HL-60 (cell line): Measurements from ENCODE around the gene VCAN.

ENCODE experiments used
- DNase-seq, 2 experiments: peaks; one replicate each; pipeline ENCODE4 v3.0.0-alpha.2; 2010 to 2020; ENCODE audit warnings: low read depth in 1 of 2, low spot score in 1 of 2
- H3K27ac ChIP-seq: fragments of 250-450 bp; sonication (Bioruptor Pico); replicated peaks from 2 replicates; pipeline ENCODE4 v1.5.1; 2020; ENCODE audit warnings: mild to moderate bottlenecking, moderate library complexity
- H3K27me3 ChIP-seq: fragments of 250-450 bp; sonication (Bioruptor Pico); 2 replicates; pipeline ENCODE4 v1.5.1; 2021; ENCODE audit warnings: mild to moderate bottlenecking, moderate library complexity; ENCODE audit not compliant: insufficient read depth, poor library complexity, severe bottlenecking
- H3K4me3 ChIP-seq: replicated peaks from 2 replicates; pipeline ENCODE4 v1.5.1; 2011; ENCODE audit warnings: mild to moderate bottlenecking, control low read depth, low read length; ENCODE audit not compliant: insufficient read depth
- GABPA ChIP-seq: IDR thresholded peaks from 2 replicates; pipeline ENCODE4 v1.6.1; 2012; ENCODE audit warnings: low read depth
- POLR2AphosphoS5 ChIP-seq: IDR thresholded peaks from 2 replicates; pipeline ENCODE4 v1.6.1; 2012; ENCODE audit warnings: low read depth
- SPI1 ChIP-seq: IDR thresholded peaks from 2 replicates; pipeline ENCODE4 v1.6.1; 2012; ENCODE audit warnings: low read depth, mild to moderate bottlenecking, borderline replicate concordance
- TF ChIP-seq, protein P1 (sequence below): IDR thresholded peaks from 2 replicates; pipeline ENCODE4 v1.6.1; 2012; ENCODE audit warnings: low read depth; ENCODE audit not compliant: insufficient replicate concordance
- TF ChIP-seq, protein P2 (sequence below): IDR thresholded peaks from one replicate; pipeline ENCODE4 v1.5.1; 2011; ENCODE audit warnings: low read length, control low read depth, inconsistent platforms; ENCODE audit not compliant: insufficient read depth

VCAN gene

GRCh38 chr5:83428126-83428525 lies 43.4 kb upstream of the VCAN start:
- no peak overlapping the region for H3K27ac ChIP-seq
- H3K4me3 ChIP-seq: no peak overlapping the region
- DNase-seq: no peak
- H3K27me3 ChIP-seq: no peaks in the 10 kb centered on the region
- TF ChIP-seq, protein P1, sequence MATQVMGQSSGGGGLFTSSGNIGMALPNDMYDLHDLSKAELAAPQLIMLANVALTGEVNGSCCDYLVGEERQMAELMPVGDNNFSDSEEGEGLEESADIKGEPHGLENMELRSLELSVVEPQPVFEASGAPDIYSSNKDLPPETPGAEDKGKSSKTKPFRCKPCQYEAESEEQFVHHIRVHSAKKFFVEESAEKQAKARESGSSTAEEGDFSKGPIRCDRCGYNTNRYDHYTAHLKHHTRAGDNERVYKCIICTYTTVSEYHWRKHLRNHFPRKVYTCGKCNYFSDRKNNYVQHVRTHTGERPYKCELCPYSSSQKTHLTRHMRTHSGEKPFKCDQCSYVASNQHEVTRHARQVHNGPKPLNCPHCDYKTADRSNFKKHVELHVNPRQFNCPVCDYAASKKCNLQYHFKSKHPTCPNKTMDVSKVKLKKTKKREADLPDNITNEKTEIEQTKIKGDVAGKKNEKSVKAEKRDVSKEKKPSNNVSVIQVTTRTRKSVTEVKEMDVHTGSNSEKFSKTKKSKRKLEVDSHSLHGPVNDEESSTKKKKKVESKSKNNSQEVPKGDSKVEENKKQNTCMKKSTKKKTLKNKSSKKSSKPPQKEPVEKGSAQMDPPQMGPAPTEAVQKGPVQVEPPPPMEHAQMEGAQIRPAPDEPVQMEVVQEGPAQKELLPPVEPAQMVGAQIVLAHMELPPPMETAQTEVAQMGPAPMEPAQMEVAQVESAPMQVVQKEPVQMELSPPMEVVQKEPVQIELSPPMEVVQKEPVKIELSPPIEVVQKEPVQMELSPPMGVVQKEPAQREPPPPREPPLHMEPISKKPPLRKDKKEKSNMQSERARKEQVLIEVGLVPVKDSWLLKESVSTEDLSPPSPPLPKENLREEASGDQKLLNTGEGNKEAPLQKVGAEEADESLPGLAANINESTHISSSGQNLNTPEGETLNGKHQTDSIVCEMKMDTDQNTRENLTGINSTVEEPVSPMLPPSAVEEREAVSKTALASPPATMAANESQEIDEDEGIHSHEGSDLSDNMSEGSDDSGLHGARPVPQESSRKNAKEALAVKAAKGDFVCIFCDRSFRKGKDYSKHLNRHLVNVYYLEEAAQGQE: no peak
- no peak for TF ChIP-seq SPI1
- TF ChIP-seq GABPA: no peak
- TF ChIP-seq, protein P2, sequence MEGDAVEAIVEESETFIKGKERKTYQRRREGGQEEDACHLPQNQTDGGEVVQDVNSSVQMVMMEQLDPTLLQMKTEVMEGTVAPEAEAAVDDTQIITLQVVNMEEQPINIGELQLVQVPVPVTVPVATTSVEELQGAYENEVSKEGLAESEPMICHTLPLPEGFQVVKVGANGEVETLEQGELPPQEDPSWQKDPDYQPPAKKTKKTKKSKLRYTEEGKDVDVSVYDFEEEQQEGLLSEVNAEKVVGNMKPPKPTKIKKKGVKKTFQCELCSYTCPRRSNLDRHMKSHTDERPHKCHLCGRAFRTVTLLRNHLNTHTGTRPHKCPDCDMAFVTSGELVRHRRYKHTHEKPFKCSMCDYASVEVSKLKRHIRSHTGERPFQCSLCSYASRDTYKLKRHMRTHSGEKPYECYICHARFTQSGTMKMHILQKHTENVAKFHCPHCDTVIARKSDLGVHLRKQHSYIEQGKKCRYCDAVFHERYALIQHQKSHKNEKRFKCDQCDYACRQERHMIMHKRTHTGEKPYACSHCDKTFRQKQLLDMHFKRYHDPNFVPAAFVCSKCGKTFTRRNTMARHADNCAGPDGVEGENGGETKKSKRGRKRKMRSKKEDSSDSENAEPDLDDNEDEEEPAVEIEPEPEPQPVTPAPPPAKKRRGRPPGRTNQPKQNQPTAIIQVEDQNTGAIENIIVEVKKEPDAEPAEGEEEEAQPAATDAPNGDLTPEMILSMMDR: no peak
- TF ChIP-seq POLR2AphosphoS5: no peak

- TF ChIP-seq GABPA: no peak
- no peak for TF ChIP-seq SPI1
- TF ChIP-seq, protein P2: no peak
- TF ChIP-seq, protein P1: no peak
- TF ChIP-seq POLR2AphosphoS5: no peak
- H3K4me3 ChIP-seq: no peak overlapping the region
- no peaks in the 10 kb centered on the region for H3K27me3 ChIP-seq
- no peak overlapping the region for H3K27ac ChIP-seq
- DNase-seq: no peak
Measured at GRCh38 chr5:83428890-83429289, 42.7 kb upstream of the VCAN start.

DNA sequence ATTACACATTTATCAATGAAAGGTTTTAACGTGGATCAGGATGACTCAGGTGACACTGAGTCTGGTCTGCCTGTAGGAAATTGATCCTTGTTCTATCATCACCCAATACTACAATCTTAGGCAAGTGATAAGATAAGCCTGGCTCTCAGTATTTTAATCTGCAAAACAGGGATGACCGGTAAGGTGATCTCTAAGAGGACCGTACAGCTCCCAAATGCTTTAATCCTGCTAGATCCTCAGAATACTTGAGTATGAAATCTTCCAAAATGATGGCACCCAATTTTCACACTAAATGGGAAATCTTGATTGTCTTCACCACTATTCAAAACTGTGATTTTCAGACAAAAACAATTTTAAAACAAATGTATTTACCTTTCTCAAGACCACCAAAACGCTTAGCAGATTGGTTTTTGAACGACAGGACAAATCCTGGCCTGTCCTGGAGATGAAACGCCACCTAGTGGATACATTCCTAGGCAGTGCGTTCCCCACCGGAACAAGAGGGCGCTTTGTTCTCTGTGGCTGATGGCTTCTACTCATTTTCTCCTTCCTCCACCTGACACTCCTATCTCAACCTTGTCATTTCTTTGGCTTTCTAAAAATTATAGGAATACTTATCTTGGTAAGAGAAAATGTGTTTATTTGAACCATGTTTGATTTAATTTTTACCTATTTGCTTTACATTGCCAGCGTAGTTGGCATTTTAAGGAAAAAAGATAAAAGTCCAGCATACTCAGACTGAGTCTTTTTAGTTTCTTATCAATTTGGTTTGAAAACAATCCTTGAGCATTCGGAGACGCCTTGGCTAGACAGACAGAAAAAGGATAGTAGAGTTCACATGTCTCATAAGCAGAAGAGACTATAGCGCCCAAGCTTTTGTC lies 41.2 kb upstream of the VCAN start:
- peak; percentile 14 to 21 for DNase-seq
- TF ChIP-seq, protein P2: peak; percentile 49
- TF ChIP-seq GABPA: no peak
- Histone ChIP-seq H3K4me3 (no peak overlapping the region), H3K27ac (no peak overlapping the region), H3K27me3 (no peaks in the 10 kb centered on the region)
